Heart left ventricle (tissue), 13 donors: ENCODE data around the gene HOXC5.

Experiments
- POLR2A ChIP-seq, 2 donors: fragments of 450-650 bp; IDR thresholded peaks; one replicate each; pipeline ENCODE4 v1.6.1; 2017; ENCODE audit warnings: antibody characterized with exemption in 2 of 2, mild to moderate bottlenecking in 2 of 2, moderate library complexity in 2 of 2
- TF ChIP-seq, protein P1 (sequence below), 12 donors: fragments of 200-600 bp; sonication (generic) in 4 of 12; IDR thresholded peaks; one replicate each; pipeline versions ENCODE4 v1.5.0 to v1.8.0; 2018 to 2022; ENCODE audit warnings: antibody characterized with exemption in 12 of 12, mild to moderate bottlenecking in 5 of 12
- donor health status: ischemic (EF 13 %, LVEDD 7.1; RV severe dilation, severe dysfunction).
- donor health status: DM: no; HTN: yes; CAD: no.
- donor health status: DM: no; HTN: no; CAD: no.
- donor health status: ischemic (EF 25% LVEDD 6.9; RV normal size, moderate dysfunction).
- donor health status: ischemic (EF 25% LVEDD 5.7; RV mildly dilated, moderate dysfunction).
- donor health status: ischemic (EF 35%, LVEDD 5.7; RV mildly dilated, moderate dysfunction).
- donor health status: nonischemic (EF 11% LVEDD 7.7; RV severe dilation, severe dysfunction).
- donor health status: DM: yes; HTN: yes; CAD: no.
- donor health status: PGD.
- donor health status: ischemic (EF 29% LVEDD 5.4; RV normal size, mild dysfunction).
- donor health status: nonischemic (EF 23%, LVEDD 6.1; RV moderate dilation, normal function).

- TF ChIP-seq, protein P1, sequence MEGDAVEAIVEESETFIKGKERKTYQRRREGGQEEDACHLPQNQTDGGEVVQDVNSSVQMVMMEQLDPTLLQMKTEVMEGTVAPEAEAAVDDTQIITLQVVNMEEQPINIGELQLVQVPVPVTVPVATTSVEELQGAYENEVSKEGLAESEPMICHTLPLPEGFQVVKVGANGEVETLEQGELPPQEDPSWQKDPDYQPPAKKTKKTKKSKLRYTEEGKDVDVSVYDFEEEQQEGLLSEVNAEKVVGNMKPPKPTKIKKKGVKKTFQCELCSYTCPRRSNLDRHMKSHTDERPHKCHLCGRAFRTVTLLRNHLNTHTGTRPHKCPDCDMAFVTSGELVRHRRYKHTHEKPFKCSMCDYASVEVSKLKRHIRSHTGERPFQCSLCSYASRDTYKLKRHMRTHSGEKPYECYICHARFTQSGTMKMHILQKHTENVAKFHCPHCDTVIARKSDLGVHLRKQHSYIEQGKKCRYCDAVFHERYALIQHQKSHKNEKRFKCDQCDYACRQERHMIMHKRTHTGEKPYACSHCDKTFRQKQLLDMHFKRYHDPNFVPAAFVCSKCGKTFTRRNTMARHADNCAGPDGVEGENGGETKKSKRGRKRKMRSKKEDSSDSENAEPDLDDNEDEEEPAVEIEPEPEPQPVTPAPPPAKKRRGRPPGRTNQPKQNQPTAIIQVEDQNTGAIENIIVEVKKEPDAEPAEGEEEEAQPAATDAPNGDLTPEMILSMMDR (IDR thresholded peaks at IDR 0.05), result no peak
- no peak for TF ChIP-seq POLR2A (IDR thresholded peaks at IDR 0.05)
Observed at GRCh38 chr12:54075409-54075808, 42.6 kb downstream of the HOXC5 start.
